ENCODE data around the gene CYTH4. TPM values are rescaled to one million over a fixed set of nuclear protein-coding genes. Genes with fewer than 3 reads are reported as not detected.

Gene CYTH4
- total RNA-seq, 2 experiments from 2014 or later = 20.6 to 28.1 TPM

DNA sequence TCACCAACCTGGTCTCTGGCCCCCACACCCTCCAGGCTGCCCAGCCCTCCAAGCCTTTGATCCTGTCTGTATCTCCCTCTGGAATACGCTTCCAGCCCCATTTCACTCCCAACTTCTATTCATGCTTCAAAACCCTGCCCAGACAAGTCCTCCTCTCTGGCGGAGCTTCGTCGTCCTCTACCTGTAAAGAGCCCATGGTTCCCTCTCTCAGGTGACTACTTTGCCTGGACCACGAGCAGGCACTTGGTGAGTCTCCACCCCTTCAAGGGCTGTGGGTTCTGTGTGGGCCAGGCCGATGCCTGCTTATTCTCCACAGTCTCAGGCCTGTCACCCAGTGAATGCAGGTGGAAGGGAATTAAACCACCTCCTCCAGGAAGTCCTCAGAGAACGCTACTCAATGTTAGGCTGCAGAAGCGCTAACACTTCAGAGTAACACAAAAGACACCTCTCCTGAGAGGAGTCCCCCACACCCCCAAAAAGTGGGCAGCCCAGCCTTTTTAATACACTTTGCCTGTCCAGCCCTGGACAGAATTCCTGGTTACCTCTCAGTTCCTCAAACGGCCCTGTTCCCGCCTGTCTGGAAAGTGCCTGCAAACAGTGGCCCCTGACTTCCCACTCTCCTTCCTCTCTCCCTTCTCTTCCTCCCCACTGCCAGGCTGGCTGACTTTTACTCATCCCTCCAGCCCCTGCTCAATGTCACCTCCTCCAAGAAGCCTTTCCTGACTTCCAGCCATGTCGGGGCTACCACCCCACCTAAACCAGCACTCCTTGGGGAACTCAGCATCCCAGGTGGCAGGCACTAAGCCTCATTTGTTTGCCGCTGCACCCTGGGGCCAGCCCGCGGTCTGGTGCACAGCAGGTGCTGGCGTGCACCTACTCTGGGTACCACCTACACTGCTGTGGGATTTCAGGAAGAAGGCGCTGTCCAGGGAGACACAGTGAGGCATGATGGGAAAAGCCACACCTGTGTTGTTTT, 47.3 kb upstream of the CYTH4 start:
- peak overlapping the region; percentile 30 for H3K4me3 ChIP-seq (ENCODE audit: low read depth, low read length, poor library complexity, severe bottlenecking)
- ChIA-PET POLR2A (no interaction called here), CTCF (ENCODE audit: unreplicated experiment) (no interaction called here)
- intact Hi-C loops (cut with micrococcal nuclease; ENCODE audit: unreplicated experiment) = no loop called here
- H3K9me2 ChIP-seq (ENCODE audit: insufficient read depth, low read length) = no peaks in the 10 kb centered on the region
- BruUV-seq (replicated peaks) = no TSS peak
- peaks cover 96% of the 10 kb centered on the region for H3K36me3 ChIP-seq (ENCODE audit: insufficient read depth, low read length)
- peaks cover 11% of the 10 kb centered on the region for H4K20me1 ChIP-seq (ENCODE audit: insufficient read depth, low read length)
- H3K79me2 ChIP-seq (ENCODE audit: insufficient read depth, low read depth, low read length) = peaks cover 48% of the 10 kb centered on the region; the same call in 1 of the 2 replicates
- DNase-seq (ENCODE audit: low spot score) = peak; percentile 54
- H2AFZ ChIP-seq (ENCODE audit: low read length) = no peak overlapping the region
- no peaks in the 10 kb centered on the region for H3K9me3 ChIP-seq (ENCODE audit: low read length)
- H3K27ac ChIP-seq (ENCODE audit: low read depth, low read length, poor library complexity, severe bottlenecking) = peak overlapping the region; percentile 49
- peak overlapping the region; percentile 69 for H3K4me2 ChIP-seq (ENCODE audit: low read length)
- H3K4me1 ChIP-seq (ENCODE audit: insufficient read depth, low read length, poor library complexity, severe bottlenecking) = peaks cover 97% of the 10 kb centered on the region
- TF ChIP-seq CTCF (conservative IDR thresholded peaks at IDR 0.05; ENCODE audit: low read length) (no peak), EZH2phosphoT487 (IDR thresholded peaks at IDR 0.05; ENCODE audit: borderline replicate concordance, low read depth, low read length) (no peak)

DNA sequence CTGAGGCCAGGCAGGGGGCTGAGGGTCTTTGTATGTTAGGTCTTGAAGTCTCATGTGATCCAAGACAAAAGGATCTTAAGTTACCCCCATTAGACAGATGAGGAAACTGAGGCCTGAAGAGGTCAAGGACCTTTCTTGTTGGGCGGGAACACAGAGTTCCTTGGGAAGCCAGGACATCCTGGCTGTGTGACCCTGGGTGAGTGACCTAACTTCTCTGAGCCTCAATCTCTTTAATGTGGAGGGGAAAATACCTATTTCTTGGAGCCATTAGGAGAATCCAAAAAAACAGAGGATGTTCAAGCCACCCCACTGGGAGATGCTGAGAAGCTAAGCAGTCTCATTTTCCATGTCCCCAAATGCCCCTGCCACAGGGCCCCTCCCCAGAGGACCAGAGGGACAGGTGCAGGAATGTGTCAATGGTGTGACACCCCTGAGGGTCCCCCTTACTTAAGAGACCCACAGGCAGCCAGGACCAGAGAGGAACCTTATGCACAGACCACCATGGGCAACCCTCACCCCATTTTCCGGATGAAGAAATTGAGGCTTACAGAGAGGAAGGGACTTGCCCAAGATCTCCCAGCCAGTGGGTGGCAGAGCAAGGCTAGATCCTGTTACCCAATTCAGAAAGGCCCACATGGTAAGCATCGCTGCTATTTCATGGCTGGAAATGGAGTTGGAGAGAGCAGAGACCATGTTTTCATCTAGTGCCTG, 46.3 kb upstream of the CYTH4 start:
- TF ChIP-seq CTCF (conservative IDR thresholded peaks at IDR 0.05; ENCODE audit: low read length) (0 out of 2 replicates have a peak, but pooled peaks have one; percentile 22), EZH2phosphoT487 (IDR thresholded peaks at IDR 0.05; ENCODE audit: borderline replicate concordance, low read depth, low read length) (no peak)
- peak overlapping the region; percentile 49 for H3K27ac ChIP-seq (ENCODE audit: low read depth, low read length, poor library complexity, severe bottlenecking)
- intact Hi-C loops (cut with micrococcal nuclease; ENCODE audit: unreplicated experiment) = no loop called here
- H3K9me2 ChIP-seq (ENCODE audit: insufficient read depth, low read length) = no peaks in the 10 kb centered on the region
- no peaks in the 10 kb centered on the region for H3K9me3 ChIP-seq (ENCODE audit: low read length)
- H3K4me3 ChIP-seq (ENCODE audit: low read depth, low read length, poor library complexity, severe bottlenecking) = peak overlapping the region; percentile 30
- ChIA-PET CTCF (ENCODE audit: unreplicated experiment) (no interaction called here), POLR2A (no interaction called here)
- no peak overlapping the region for H2AFZ ChIP-seq (ENCODE audit: low read length)
- H4K20me1 ChIP-seq (ENCODE audit: insufficient read depth, low read length) = peaks cover 11% of the 10 kb centered on the region
- peaks cover 97% of the 10 kb centered on the region for H3K4me1 ChIP-seq (ENCODE audit: insufficient read depth, low read length, poor library complexity, severe bottlenecking)
- no peak for DNase-seq (ENCODE audit: low spot score)
- BruUV-seq (replicated peaks) = no TSS peak
- peak overlapping the region; percentile 69 for H3K4me2 ChIP-seq (ENCODE audit: low read length)
- peaks cover 53% of the 10 kb centered on the region; the same call in 1 of the 2 replicates for H3K79me2 ChIP-seq (ENCODE audit: insufficient read depth, low read depth, low read length)
- peaks cover 98% of the 10 kb centered on the region for H3K36me3 ChIP-seq (ENCODE audit: insufficient read depth, low read length)

All from OCI-LY7 (cell line).